HG03565 (cell line): Measurements from ENCODE around the gene POLD1.
"Not testable (repeated sequence)": the region's sequence is repeated elsewhere in the genome, so short reads cannot be mapped to it uniquely, and the experiment has no call there.

Source experiments
- ATAC-seq: cut with Tn5 transposase; IDR thresholded peaks from one replicate; pipeline ENCODE4 v1.9.1; 2021; ENCODE audit warnings: mild to moderate bottlenecking, moderate library complexity; ENCODE audit not compliant: unreplicated experiment

The POLD1 gene

DNA sequence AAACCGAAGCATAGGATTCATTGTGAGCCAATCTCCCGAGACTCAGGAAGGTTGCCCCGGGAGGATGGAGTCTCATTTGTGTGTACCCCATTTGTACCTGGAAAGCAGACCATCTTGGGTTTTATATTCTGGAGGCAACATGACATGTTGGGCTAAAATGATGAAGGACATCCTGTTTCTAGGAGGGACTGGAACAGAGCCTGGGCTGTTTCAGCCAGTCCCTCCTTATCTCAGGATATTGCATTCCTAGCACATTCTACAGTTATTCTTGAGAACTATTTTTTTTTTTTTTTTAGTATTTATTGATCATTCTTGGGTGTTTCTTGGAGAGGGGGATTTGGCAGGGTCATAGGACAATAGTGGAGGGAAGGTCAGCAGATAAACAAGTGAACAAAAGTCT is 6.1 kb downstream of the POLD1 start:
- not testable (repeated sequence) for ATAC-seq

DNA sequence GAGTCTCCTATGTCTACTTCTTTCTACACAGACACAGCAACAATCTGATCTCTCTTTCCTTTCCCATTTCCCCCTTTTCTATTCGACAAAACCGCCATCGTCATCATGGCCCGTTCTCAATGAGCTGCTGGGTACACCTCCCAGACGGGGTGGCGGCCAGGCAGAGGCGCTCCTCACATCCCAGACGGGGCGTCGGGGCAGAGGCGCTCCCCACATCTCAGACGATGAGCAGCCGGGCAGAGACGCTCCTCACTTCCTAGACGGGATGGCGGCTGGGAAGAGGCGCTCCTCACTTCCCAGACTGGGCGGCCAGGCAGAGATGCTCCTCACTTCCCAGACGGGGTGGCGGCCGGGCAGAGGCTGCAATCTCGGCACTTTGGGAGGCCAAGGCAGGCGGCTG is 6.8 kb downstream of the POLD1 start:
- not testable (repeated sequence) for ATAC-seq

GRCh38 chr19:50392759-50393158 is 8.6 kb downstream of the POLD1 start:
- ATAC-seq, result no peak

DNA sequence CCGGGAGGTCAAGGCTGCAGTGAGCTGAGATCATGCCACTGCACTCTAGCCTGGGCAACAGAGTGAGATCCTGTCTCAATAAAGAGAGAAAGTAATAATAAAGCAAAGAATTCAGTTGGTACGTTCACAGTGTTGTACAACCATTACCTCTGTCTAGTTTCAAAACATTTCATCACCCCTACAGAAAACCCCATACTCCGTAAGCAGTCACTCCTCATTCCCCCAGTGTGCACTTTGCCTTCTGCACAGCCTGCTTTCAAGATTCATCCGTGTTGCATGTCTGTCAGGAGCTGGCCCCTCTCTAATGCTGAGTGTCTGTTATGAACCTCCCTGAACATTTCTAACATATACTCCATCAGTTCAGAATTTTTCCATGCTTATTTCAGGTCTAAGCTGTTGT is 9.4 kb downstream of the POLD1 start:
- no peak for ATAC-seq

- no peak for ATAC-seq
Measured at GRCh38 chr19:50394017-50394416, 9.9 kb downstream of the POLD1 start.

DNA sequence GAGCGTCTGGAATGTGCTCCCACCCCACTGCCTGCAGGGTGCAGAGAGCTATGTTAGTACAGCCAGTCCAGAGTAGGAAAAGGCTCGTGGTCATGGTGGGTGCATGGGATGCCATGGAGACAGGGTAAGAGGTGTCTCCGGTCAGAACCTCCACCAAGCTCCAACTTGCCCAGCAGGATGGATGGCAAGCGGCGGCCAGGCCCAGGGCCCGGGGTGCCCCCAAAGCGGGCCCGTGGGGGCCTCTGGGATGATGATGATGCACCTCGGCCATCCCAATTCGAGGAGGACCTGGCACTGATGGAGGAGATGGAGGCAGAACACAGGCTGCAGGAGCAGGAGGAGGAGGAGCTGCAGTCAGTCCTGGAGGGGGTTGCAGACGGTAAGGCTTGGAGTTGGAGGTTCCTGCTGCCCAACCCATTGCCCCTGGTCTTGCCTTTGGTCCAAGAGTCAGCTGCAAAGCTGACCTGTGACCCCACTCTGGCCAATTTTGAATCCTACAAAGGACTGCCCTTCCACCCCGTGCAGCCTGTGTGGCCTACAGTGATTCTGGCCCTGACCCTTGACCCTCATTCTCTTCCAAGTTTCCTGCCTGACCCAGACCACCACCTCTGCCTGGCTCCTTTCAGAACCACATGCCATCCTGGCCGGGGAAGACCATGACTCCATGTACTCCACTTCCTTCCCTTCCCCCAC is 14.7 kb downstream of the POLD1 start:
- no peak for ATAC-seq

GRCh38 chr19:50399368-50399745 is 15.2 kb downstream of the POLD1 start:
- no peak for ATAC-seq

- ATAC-seq, result no peak
Measured at GRCh38 chr19:50401605-50402450, 17.7 kb downstream of the POLD1 start.

GRCh38 chr19:50402544-50403301 is 18.6 kb downstream of the POLD1 start:
- ATAC-seq, result no peak

DNA sequence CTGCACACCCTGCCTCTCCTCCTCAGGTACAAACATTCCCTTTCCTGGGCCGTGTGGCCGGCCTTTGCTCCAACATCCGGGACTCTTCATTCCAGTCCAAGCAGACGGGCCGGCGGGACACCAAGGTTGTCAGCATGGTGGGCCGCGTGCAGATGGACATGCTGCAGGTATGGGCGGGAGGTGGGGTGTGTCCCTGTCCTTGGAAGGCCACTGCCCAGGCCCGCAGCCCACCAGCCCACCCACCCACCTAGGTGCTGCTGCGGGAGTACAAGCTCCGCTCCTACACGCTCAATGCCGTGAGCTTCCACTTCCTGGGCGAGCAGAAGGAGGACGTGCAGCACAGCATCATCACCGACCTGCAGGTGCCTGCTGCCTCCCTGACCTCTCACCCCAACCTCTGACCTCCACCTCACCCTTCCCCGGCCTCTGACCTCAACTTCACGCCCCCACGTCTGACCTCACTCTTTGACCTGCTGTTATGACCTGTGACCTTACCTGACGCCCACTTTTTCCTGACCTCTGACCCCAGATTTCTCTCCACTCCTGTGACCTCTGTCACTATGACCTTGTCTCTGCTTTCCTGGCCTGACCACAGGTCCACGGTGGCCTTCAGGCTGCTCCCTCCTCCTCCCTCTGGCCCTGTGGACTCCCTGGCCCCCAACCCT is 22.1 kb downstream of the POLD1 start:
- no peak for ATAC-seq

DNA sequence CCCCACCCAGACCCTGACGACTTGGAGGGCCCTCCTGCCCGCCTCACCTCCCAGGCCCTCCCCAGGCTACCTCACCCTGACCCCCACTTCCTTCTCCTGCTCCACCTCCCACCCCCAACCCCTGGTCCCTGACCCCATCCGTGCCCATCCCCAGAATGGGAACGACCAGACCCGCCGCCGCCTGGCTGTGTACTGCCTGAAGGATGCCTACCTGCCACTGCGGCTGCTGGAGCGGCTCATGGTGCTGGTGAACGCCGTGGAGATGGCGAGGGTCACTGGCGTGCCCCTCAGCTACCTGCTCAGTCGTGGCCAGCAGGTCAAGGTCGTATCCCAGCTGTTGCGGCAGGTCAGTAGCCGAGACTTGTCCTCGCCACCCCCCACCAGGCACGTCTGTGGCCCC is 22.7 kb downstream of the POLD1 start:
- no peak for ATAC-seq

- no peak for ATAC-seq
Measured at GRCh38 chr19:50409347-50409746, 25.2 kb downstream of the POLD1 start.

GRCh38 chr19:50410109-50410508 is 26.0 kb downstream of the POLD1 start:
- ATAC-seq, result no peak

GRCh38 chr19:50412419-50412818 is 28.3 kb downstream of the POLD1 start:
- no peak for ATAC-seq

GRCh38 chr19:50413096-50413495 is 28.9 kb downstream of the POLD1 start:
- no peak for ATAC-seq

- ATAC-seq, result no peak
Measured at GRCh38 chr19:50413531-50413930, 29.4 kb downstream of the POLD1 start.

GRCh38 chr19:50414864-50415660 is 30.9 kb downstream of the POLD1 start:
- ATAC-seq, result no peak

GRCh38 chr19:50415661-50416033 is 31.5 kb downstream of the POLD1 start:
- peak; percentile 33 for ATAC-seq

DNA sequence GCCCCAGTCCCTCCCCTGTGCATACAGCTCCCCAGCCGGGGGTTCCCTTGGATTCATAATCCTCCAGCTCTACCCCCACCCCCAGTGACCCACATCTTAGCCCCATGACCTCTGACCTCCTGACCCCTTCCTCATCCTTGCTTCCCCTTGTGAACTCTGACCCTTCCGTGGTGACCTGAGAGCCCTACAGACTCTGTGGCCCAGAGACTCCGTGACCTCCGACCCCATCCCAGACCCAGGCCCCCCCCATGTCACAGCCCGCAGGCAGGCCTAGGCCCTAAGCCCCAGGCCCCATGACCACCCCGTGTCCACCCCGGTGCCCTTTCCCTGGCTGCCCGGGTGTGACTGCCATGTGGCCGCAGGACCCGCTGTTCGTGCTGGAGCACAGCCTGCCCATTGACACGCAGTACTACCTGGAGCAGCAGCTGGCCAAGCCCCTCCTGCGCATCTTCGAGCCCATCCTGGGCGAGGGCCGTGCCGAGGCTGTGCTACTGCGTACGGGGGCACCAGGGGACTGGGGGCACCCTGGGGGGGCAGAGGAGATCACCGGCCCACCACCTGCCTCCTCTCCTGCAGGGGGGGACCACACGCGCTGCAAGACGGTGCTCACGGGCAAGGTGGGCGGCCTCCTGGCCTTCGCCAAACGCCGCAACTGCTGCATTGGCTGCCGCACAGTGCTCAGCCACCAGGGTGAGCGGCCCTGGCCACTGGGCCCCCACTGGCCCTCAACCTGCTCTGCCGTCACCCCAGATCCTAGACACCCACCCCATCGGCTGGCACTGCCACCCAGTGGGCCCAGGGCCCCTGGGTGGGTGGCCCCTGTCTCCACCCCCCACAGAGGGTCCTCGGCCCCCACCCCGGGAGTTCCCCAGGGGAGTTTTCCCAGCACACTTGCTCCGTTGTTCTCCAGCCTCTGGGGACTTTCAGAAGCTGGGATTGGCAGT is 32.2 kb downstream of the POLD1 start:
- no peak for ATAC-seq
